ELF-1 (cell line): ENCODE data around the gene NCAPH2.
A peak's percentile ranks its signal among the peaks of the same experiment; 100 is the strongest.

Source experiments
- DNase-seq: peaks from one replicate; pipeline ENCODE4 v3.0.0-alpha.2; 2016; ENCODE audit warnings: low read depth, low spot score

Gene NCAPH2

DNA sequence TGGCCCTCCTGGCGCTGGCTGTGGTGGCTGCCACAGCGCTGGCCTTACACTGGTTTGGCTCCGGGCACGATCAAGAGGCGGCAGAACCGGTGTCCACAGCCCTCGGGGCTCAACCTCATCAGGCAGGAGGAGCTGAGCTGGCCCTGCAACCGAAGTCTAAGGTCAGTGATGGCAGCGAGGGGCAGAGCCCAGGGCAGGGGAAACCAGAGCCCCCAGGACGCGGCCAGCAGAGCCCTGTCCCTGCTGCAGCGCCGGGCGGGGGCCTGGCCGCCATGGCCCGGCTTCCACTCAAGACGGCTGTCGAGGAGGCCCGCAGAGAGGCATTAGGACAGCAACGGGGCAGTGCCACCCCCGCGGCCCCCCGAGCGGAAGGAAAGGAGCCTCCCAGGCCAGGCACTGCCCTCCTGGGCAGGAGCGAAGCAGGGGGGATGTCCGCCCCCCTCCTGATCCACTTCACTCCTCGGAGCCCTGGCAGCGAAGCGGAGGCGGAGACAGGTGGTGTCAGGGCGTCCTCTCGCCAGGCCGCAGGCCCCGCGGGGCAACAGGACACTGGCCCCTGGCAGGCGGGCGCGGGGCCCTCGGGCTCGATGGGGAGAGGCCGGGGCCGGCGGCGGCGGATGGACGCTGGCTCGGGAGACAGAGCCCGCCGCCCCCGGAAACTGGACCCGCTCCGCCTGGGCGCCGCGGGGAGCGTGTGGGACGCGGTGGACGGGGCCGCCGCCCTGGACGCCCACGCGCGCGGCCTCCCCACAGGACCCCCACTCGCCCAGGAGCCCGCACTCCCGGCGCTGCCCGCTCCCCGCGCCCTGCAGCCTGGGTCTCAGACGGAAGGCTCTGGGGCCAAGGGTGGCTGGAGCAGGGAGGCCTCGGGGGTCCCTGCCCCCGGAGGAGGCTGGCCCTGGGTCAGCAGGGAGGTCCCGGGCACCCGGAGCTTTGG is 38.6 kb downstream of the NCAPH2 start:
- no peak for DNase-seq

DNA sequence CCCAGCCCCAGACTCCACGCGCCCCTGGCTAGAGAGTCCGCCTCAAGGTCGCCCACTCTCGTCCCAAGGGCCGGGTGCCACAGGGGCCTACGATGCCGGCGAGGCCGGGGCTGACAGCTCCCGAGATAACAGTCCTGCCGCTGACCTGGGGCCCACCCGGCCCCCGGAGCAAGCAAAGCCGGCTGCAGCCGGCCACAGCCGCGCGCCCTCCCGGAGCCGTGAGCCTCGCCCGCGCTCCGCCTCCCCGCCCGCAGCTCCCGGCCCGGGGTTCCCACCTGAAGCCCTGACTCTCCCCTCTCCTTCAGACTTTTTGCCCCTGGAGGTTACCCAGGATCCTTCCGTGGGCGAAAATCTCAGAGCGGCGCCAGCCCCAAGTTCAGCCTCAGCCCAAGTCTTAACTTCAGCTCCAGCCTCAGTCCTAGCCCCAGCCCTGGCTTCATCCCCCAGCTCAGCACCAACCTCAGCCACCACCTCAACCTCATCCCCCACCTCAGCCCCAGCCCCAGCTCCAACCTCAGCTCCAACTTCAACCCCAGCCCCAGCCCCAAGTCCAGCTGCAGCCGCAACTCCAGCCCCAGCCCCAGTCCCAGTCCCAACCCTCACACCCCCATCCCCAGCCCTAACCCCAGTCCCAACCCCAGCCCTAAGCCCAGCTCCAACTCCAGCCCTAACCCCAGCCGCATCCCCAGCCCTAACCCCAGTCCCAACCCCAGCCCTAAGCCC is 39.4 kb downstream of the NCAPH2 start:
- no peak for DNase-seq

DNA sequence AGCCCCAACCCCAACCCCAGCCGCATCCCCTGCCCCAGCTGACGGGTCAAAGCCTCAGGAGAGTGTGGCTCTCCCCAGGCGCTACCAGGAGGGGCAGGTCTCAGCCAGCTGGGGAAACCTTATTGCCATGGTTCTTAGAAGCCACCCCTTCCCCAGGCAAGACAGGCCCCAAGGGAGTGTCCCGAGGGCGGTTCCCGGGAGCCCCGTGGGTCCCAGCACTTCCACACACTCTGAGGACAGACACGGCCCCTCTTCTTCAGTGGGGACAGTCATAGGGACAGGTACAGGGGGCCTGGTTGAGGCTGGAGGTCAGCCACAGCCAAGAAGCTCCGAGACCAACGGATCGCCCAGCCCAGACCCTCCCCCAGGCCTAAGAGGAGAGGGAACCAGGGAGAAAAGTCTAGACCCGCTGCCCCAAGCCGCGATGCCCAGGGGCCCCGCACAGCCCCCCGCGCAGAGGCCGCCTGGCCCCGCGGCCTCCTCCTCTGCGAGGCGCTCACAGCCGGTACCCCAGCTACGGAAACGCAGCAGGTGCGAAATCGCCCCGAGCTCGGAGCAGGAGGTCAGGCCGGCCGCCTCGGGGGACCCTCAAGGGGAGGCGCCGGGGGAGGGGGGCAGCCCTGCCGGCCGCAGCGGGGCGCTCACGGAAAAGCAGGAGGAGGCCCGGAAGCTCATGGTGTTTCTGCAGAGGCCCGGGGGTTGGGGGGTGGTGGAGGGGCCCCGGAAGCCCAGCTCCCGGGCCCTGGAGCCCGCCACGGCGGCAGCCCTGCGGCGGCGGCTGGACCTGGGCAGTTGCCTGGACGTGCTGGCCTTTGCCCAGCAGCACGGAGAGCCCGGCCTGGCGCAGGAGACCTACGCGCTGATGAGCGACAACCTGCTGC is 40.3 kb downstream of the NCAPH2 start:
- no peak for DNase-seq

DNA sequence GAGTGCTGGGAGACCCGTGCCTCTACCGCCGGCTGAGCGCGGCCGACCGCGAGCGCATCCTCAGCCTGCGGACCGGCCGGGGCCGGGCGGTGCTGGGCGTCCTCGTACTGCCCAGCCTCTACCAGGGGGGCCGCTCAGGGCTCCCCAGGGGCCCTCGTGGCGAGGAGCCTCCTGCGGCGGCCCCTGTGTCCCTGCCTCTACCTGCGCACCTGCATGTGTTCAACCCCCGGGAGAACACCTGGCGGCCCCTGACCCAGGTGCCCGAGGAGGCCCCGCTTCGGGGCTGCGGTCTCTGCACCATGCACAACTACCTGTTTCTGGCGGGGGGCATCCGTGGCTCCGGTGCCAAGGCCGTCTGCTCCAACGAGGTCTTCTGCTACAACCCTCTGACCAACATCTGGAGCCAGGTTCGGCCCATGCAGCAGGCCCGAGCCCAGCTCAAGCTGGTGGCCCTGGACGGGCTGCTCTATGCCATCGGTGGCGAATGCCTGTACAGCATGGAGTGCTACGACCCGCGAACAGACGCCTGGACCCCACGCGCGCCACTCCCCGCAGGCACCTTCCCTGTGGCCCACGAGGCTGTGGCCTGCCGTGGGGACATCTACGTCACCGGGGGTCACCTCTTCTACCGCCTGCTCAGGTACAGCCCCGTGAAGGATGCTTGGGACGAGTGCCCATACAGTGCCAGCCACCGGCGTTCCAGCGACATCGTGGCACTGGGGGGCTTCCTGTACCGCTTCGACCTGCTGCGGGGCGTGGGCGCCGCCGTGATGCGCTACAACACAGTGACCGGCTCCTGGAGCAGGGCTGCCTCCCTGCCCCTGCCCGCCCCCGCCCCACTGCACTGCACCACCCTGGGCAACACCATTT is 41.1 kb downstream of the NCAPH2 start:
- no peak for DNase-seq

DNA sequence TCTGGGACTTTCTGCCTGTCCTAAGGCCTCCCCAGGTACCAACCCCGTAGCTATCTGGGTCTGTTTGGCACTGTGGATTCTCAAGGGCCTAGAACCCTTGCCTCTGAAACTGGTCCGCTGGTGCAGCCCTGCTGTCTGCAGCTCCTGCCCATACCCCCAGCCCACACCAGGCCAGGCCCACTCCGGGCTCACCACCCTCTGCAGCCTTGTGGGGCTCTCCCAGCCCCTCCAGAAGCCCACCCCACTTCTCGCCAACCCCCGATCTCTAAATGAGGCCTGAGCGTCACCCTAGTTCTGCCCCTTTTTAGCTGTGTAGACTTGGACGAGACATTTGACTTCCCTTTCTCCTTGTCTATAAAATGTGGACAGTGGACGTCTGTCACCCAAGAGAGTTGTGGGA is 42.4 kb downstream of the NCAPH2 start:
- no peak for DNase-seq

DNA sequence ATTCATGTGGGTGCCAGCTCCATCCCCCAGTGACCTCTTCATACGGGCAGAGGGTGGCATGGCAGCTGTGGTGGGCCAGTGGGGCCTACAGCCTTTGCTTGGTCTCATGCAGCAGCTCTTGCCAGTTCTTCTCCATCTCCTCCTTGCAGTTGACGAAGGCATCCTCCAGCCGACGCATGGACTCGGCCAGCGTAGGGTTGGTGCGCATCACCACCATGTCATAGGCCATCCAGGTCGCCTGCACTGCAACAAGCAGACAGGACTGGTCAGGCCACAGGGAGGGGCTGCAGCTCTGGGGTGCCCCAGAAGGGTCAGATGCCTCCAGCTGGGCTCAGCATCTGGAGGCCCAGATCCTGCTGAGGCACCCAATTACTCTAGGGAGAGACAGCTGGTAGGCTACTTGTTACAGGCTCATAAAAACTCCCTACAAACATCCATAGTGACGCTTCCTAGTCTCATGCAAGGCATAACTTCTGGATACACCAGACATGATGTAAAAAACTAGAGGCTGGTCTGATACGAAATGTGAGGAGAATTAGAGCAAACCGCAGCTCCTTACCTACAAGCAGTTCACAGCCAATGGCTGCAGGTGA is 43.2 kb downstream of the NCAPH2 start:
- no peak for DNase-seq

DNA sequence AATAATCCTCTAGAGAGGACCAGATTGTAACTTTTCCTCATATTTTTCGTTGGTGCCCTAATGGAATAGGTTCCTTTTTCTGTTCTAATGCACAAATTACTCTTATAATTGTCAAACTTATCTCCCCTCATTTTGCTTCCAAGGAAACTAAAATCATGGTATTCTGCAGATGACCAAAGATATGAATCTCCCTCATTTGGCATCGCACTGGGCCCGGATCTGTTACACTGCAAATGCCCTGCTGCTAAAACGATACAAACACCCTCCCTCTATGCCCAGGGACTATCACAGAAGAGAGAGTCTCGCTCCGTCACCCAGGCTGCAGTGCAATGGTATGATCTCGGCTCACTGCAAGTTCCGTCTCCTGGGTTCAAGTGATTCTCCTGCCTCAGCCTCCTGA is 45.3 kb downstream of the NCAPH2 start:
- no peak for DNase-seq

DNA sequence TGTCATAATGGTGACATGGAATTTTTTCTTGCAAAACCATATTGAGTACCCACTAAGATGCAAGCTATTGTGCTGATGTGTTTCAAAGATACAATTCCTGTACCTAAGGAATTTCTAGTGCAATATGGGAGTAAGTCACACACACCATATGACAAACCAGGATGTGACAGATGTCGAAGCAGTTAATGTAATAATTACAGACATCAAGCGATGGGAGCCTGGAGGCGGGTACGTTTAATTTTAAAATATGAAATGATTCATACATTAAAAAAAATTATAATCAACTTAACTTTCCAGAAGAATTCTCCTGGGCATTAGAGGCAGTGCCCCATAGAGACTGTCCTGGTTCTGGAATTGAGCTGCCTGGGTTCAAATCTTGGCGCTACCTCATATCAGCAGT is 48.7 kb downstream of the NCAPH2 start:
- DNase-seq, result no peak

DNA sequence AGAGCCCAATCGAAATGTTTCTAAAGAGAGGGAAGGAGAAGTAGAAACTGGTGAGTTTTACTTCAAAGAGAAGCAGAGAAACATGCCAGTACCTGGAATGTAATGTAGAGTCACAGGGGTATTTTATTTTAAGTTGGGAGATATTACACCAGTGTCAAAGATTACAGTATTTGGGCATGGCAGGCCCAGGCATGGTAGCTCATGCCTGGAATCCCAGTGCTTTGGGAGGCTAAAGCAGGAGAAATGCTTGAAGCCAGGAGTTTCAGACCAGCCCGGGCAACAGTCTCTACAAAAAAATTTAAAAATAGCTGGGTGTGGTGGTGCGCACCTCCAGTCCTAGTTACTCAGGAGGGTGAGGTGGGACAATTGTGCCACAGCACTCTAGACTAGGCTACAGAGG is 52.0 kb downstream of the NCAPH2 start:
- DNase-seq, result no peak

DNA sequence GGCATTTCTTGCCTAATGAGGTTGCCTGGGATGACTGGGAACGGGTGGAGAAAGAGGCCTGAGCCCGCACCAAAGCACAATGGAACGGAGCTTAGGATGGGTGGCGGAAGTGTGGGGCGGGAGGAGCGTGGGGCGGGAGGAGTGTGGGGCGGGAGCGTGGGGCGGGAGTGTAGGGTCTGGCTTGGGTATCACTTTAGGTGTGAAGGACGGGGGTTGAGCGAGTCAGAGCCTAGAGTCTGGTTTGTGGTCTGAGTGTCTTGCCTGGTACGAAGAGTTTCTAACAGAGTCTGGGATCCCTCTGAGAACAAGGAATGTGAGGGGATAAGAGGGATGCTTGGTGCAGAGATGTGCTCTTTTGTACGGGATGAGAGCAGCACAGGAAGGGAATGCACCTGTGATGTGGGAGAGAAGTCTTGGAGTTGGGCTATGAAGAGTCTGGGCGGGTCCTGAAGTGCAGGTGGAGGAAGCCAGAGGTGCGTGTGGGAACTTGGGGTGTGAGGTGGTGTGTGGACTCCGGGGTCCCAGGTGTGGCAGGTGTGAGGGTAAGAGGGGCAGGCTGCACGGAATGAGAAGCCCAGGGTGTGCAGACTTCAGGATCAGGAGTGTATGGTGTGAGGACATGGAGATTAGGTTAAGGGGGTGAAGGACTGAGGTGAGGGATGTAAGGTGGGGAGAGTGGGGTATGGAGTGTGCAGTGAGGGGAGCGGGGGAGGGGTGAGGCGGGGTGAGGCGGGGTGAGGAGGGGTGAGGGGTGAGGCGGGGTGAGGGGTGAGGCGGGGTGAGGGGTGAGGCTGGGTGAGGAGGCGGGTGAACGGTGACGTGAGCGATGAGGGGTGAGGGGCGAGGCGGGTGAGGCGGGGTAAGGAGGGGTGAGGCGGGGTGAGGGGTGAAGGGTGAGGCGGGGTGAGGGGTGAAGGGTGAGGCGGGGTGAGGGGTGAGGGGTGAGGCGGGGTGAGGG is 53.7 kb downstream of the NCAPH2 start:
- DNase-seq, result no peak

DNA sequence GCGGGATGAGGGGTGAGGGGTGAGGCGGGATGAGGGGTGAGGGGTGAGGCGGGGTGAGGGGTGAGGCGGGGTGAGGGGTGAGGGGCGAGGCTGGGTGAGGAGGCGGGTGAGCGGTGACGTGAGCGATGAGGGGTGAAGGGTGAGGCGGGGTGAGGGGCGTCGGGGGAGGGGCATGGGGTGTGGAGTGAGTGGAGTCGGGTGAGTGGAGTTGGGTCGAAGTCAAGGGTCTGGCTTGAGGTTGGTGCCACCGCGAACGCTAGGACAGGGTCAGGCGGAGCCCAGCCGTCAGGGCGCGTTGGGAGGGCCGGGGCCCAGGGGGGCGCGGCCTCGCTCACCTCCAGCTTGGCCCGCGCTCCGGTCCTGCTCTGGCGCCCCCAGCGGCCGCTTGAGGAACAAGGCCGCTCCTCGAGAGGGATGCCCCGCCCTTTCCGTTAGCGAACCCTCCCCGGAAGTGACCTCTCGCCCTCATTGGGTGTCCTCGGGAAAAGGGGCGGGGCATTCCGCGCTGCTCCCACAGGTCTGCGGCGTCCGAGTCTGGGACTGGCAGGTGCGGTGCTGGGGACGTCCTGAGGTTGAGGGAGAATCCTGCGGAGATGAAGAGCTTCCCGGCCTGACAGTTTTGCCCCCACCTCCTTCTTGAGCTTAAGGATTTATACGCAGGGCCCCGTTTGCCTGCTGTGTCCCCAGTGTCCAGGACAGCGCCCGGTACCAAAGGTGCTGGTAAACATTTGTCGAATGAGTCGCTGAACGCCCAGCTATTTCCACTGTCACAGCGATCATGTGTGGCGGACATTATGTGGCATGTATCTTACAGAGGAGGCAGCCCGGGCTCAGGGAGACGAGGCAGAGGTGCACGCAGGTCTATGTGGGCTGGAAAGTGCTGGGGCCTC is 54.7 kb downstream of the NCAPH2 start, which contains the start of gene SYCE3:
TSS of gene SYCE3 (minus strand) at position 397 of the 890 bp plus-strand sequence. CDS start 6,514 bp downstream, outside the sequence.
- peak; percentile 98 for DNase-seq

DNA sequence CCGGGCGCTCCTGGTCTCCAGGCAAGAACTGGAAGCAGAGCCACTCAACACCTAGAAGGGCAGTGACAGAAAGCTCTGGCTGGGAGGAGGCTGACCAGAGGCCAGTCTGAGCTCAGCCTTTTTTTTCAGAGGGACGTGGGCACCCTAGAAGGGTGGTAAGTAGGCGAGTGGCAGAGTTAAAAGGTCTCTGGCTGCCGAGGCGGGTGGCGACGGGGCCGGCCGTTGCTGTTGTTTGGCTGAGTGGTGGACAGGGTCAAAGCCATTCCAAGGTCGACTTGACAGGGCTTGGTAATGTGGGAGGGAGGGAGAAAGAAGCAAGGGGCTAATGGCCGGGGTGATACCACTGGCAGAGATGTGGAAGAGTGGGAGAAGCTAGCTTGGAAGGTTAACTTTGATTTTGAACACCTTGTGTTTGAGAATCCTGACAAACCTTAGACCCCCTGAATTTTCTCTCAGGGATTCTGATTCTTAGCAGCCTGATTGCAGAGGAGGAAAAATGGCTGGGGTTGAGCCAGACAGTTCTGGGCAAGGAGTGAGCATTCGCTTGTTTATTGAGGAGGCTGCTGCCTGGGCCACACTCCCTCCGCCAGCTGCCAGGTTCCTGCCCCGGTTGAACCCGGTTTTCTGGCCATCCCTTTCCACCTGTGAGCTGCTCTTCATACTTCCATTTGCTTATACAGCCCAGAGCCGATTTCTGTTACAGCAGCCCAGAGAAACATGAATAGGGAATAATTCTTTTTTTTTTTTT is 55.6 kb downstream of the NCAPH2 start:
- DNase-seq, result no peak

DNA sequence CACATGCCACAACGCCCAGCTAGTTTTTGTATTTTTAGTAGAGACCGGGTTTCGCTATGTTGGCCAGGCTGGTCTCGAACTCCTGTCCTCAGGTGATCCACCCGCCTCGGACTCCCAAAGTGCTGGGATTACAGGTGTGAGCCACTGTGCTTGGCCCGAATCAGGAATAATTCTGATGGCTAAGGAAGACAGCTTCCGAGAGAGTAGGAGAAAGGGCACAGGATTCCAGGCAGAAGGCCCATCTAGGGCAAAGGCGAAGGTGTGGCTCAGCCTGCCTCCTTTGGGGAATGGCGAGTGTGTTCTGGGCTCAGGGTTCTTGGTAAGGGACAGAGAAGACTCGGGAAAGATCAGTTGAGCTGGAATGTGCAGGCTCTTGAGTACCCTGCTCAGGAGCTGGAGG is 56.3 kb downstream of the NCAPH2 start:
- no peak for DNase-seq

DNA sequence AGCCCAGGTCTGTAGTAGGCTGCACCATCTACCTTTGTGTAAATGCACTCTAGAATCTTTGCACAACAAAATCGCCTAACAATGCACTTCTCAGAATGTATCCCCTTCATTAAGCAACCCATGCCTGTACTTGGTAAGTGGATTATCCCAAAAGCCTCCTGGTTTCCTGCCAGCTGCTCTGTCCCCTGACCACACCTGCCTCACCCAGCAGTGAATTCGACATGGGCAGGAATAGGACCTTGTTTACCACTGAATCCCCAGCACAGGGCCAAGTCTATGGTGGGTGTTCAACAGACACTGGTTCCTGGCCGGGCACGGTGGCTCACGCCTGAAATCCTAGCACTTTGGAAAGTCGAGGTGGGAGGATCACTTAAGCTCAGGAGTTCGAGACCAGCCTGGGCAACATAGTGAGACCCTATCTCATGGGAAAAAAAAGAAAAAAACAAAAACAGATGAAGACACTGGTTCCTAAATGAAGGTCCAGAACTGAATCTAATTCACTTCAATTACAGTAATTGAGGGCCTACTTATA is 59.8 kb downstream of the NCAPH2 start:
- no peak for DNase-seq

DNA sequence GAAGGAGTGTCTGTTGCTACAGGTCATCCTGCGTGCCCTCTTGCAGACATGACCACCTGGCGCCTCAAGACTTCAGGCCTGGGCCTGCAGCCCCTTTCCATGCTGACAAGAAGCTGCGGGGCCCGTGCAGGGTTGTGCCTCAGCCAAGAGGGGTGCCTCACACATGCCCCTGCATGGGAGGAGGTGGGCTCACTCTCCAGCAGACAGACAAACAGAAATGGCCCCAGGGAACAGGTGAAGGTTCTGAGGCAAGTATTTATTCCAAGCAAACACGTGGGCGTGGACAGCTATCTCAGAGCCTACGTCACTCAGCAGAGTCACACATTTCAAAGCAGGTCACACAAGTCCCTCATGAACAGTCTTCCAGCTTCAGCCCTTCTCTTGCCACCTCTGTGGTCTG is 60.6 kb downstream of the NCAPH2 start:
- no peak for DNase-seq

DNA sequence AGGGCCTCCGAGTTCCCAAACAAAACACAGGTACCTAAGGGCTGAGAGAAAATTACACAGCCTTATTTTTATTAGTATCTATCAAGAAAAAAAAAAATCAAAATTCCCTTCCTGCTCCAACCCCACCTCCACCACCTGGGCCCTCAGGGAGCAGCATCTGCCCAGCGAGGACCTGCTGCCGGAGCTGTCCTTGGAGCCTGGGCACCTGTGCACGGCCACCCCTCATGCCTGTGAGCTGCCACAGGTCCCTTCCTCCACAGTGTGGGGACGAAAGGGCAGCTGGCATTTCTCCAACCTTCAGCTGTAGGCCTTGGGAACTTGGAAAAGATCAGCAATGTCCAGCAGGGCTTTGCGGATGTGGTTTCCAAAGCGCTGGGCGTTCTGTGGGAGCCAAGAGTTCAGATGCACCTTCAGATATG is 61.0 kb downstream of the NCAPH2 start:
- no peak for DNase-seq

DNA sequence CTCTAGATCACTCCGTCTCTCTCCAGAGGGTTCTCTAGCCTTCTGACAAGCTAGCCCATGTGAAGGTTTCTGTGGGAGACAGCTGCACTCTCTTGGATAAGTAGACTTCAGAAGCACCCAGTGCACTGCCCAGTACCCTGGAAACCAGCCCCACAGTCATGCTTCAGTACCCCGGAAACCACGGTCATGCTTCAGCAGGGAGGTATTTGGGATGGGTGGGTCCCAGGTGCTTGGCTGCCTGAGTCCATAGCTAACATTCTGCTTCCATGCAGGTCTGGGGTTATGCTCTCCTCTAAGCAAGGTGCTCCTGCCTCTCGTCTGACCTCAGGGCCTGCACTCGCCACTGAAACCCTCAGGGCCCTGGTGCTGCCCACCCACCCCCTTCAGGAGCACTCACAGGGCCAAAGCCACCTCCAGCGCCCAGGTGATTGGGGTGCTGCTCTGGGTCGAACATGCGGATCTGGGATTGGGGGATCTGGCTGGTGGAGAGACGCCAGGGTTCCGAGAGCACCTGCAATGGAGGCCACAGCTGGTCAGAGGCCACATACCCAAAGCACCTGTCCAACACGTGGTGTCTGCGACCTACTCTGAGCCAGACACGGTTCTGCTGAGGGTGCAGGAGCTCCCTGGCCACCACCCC is 62.0 kb downstream of the NCAPH2 start:
- DNase-seq, result no peak
